HG03520 (cell line): ENCODE measurements around the gene POGZ.

ENCODE experiments used
- ATAC-seq: cut with Tn5 transposase; IDR thresholded peaks from one replicate; pipeline ENCODE4 v1.9.1; 2021; ENCODE audit warnings: mild to moderate bottlenecking, moderate library complexity; ENCODE audit not compliant: unreplicated experiment

POGZ gene, protein sequence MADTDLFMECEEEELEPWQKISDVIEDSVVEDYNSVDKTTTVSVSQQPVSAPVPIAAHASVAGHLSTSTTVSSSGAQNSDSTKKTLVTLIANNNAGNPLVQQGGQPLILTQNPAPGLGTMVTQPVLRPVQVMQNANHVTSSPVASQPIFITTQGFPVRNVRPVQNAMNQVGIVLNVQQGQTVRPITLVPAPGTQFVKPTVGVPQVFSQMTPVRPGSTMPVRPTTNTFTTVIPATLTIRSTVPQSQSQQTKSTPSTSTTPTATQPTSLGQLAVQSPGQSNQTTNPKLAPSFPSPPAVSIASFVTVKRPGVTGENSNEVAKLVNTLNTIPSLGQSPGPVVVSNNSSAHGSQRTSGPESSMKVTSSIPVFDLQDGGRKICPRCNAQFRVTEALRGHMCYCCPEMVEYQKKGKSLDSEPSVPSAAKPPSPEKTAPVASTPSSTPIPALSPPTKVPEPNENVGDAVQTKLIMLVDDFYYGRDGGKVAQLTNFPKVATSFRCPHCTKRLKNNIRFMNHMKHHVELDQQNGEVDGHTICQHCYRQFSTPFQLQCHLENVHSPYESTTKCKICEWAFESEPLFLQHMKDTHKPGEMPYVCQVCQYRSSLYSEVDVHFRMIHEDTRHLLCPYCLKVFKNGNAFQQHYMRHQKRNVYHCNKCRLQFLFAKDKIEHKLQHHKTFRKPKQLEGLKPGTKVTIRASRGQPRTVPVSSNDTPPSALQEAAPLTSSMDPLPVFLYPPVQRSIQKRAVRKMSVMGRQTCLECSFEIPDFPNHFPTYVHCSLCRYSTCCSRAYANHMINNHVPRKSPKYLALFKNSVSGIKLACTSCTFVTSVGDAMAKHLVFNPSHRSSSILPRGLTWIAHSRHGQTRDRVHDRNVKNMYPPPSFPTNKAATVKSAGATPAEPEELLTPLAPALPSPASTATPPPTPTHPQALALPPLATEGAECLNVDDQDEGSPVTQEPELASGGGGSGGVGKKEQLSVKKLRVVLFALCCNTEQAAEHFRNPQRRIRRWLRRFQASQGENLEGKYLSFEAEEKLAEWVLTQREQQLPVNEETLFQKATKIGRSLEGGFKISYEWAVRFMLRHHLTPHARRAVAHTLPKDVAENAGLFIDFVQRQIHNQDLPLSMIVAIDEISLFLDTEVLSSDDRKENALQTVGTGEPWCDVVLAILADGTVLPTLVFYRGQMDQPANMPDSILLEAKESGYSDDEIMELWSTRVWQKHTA (N-terminal part only)

DNA sequence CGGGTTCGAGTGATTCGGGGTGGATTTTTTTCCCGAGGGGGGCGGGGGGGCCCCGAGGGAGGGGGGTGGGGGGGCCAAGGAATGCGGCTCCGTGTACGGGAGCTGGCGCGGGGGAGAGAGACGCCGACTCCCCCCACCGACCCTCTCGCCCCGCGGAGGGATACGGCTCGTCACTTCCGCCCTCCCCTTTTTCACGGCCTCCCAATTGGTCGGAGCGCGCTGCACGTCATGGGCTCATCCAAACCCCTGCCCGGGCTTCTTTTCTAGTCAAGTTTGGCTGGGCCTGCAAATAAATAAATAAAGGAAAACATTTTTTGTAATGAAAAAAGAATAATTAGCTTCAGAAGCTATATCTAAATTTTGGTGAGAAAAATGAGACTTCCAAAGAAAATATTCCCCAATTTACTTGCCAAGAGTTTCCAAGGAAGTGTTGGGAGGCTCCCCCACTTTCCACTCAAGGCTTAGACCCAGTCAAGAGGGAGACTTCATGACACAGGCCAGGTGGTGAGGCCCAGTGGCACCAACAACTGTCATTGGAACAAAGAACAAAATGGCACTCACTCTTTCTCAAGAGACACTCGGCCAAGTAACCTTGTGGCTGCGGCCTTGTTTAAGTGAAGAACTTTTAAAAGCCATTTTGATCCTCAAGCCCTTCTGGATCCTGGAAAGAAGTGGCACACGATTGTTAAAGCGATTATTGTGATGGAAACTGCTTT lies at the start of gene POGZ:
TSS of gene POGZ (minus strand) at position 164 of the 716 bp plus-strand sequence. CDS start 17,290 bp downstream, outside the sequence.
- peak; percentile 70 for ATAC-seq

DNA sequence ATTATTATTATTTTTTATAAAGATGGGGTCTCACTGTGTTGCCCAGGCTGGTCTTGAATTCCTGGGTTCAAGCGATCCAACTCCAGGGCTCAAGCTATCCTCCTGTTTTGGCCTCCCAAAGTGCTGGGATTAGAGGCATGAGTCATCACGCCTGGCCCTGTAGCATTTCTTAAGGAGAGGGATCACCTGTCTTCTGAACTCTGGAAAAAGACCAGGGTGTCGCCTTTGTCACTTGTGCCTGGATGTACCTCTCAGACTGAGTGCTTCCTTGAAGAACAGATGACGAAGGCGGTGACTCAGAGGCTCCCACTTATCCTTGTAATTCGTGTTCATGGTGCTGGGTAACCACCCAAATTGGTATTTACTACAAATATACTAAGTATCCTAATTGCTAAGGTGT lies 49.5 kb upstream of the POGZ start:
- no peak for ATAC-seq

DNA sequence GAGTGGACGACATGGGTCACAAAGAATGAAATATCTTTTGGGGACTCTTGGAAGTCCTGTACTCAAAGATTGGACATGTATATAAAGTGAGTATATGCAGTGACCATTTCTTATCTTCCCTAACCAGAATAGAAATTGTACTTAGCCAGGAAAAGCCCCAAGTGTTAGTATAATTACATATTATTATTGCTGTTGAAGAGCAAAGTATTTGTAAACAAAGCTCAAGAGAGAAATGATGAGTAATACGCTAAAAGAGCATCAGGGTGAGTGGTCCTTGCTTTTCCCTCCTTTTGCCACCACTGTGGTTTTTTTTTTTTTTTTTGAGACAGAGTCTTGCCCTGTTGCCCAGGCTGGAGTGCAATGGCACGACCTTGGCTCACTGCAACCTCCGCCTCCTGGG lies 45.5 kb upstream of the POGZ start:
- ATAC-seq = no peak

DNA sequence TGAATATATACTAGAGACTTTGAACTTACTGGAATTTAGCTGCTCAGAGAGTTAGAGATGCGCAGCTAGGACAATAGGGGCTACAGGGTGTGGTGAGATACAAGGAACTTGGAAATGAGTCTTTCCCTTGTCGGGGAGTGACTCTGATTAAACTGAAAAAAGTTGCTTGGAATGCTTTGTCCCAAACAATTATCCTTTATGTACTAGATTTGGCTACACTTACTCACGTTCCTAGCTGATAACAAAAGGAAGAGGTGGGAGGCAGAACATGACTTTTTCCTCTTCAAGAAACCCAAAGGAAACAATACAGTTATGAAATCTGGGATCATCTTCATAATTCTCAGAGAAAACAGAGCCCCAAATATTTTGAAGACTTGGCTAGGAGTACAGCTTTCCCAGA lies 45.0 kb upstream of the POGZ start:
- ATAC-seq = no peak

DNA sequence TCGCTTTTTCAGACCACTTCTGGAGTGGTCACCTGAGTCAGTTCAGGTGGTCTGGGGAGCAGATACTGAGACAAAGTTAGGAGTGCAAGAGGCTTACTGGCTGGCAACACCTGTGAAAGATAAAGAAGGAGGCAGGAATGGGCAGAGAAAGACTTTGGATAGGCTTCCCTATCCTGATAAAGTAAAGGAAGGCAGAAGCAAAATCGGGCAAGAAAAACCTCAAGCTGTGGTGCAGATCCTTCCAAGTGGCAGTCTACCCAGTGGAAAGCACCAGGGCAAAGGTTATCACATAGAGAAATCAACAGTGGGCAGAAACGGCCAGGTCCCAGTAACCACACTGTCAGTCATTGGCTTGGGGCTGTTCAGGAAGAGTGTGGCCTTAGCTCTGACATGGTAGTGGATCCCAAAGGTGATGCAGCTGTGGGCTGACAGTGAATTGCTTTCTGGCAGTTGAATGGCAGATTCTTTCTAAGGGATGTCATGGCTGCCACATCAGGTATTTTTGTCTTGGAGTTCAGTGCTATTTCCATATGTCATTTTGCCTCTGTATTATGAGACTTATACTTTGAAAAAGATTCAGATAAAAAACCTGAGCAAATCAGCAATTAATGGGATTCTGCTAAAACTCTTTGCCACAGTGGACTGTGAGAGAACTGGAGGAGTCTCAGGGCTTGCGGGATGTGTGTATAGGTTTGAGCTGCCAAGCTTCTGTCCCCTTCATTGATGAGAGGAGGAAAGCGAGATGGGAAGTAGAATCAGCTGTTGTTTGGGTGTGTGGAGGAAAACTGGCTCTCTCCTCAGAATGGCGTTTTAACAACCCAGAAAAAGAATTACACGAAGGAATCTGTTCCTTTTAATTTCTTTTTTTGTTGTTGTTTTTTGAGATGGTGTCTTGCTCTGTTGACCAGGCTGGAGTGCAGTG lies 43.8 kb upstream of the POGZ start:
- no peak for ATAC-seq

DNA sequence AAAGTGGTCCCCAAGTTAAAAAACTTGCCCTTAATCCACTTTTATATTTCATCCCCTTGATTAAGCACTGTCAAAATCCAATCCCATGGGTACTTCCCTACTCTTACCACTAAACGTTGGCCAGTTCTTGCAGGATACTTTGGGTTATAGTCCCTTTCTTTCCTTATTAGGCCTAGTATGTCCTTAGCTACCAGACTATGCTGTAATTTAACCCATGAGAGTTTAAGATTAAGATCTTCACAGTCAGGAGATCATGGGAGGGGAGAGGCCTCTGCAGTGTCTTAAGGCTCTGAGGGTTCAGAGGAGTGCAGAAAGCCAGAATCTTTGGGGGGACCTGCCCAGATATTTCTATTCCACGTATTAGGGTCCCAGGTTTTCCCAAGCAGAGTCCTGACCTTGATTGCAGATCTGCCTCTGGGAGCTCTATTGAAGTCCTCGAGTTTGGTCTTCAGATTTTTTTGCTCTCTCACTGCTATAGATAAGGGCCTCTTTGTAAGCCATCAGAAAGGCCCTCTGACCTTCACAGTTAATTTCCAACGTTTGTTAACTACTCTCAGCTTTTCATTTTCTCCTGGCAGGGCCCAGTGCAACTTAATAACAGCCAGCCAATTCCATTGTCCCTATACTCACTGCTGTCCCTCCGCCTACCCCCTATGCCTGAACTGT lies 42.9 kb upstream of the POGZ start:
- no peak for ATAC-seq

DNA sequence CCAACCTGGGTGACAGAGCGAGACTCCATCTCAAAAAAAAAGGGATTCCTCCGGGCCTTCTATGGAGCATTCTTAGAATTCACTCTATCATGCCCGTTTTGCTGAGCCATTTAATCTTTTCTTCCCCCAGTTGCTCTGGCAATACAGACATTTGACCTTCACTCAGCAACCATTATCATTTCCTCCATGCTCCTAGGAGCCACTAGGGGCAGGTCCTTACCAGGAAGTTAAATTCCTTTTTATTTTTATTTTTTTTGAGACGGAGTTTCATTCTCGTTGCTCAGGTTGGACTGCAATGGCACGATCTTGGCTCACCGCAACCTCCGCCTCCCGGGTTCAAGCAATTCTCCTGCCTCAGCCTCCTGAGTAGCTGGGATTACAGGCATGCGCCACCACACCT lies 42.2 kb upstream of the POGZ start:
- ATAC-seq = no peak

DNA sequence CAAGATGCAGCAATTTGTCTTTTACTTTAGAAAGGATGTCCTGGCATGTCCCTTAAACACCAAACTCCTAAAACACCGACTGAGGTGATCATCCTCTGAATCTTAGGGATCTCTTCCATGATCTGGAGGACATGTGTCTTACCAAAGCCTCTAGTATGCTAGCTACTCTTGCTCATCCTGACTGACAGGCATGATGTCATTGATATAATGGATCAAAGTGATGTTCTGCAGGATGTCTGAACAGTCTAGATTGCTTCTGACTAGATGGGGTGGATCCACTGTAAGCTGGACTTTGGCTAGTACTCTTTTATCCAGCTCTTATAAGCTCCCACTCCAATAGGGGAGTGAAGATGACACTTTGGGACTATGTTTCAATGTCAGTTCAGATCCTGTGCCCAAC lies 40.6 kb upstream of the POGZ start:
- no peak for ATAC-seq

DNA sequence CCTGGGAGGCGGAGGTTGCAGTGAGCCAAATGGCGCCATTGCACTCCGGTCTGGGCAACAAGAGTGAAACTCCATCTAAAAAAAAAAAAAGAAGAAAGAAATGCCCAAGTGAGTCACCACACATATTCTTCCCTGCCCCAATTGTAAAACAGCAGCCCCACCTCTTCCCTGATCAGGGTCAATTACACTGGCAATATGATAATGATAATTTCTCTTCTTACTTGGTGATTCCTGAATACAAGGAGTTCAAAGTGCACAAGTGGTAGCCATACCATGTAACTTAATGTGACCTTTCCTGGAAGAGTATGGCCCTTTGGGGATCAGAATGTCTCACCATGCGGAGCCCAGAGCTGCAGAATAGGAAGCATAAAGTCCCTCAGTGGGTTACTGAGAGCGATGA lies 40.1 kb upstream of the POGZ start:
- ATAC-seq = no peak

DNA sequence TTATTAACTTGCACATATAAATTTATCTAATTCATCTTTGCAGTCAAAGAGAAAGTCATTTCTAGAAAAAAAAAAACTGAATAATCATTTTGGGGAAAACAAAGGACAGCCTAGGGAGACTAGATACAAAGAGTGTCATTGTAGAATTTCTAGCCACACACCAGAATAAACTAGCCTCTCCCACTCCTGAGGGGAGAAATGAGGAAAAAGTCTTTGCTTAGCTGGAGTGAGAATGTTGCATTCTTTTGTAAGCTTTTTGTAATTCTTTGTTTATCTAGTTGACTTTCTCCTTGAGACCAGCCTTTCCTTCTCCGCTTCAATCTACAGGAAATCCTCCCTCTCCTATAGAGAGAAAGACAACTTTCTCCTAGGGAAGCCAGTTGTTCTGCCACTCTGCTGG lies 36.0 kb upstream of the POGZ start:
- ATAC-seq = no peak

DNA sequence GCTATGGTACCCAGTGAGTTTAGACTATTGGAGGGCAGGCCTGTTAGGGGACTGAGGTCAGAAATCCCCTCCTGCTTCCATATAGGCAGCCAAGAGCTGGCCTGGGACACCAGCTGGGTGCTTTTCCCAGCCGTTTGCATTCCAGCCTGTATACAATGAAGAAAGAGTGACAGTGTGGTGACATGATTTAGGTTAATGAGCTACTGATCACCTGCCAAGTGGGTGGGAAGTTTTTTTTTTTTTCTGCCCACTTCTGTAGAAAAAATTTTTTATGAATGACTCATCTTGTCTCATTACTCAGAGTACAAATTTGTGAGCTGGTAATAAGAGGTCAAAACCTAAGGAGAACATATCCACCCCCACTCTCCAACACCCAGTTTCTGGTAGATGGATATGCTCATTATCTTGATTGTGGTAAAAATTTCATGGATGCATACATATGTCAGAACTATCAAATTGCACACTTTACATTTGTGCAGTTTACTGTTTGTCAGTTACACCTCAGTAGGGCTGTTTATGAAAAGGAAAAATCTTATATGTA lies 35.5 kb upstream of the POGZ start:
- no peak for ATAC-seq

DNA sequence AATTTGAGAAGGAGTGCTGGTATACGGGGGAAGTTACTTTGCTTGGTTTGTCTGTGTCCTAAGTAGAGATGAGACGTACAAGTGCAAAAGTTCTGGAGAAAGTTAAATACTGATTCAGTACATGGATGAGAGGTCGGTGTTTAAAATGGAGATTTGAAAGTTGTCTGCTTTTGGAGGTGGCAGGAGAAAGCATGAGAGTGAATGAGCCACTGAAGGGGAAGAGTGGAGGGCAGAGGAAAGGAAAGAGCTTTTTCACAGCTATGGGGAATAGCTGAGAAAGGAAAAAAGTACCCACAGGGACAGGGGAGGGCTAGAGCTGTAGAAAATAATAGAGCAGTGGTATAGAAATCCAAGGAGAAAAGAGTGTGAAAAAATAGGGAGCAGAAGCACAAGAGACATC lies 33.7 kb upstream of the POGZ start:
- ATAC-seq = no peak

DNA sequence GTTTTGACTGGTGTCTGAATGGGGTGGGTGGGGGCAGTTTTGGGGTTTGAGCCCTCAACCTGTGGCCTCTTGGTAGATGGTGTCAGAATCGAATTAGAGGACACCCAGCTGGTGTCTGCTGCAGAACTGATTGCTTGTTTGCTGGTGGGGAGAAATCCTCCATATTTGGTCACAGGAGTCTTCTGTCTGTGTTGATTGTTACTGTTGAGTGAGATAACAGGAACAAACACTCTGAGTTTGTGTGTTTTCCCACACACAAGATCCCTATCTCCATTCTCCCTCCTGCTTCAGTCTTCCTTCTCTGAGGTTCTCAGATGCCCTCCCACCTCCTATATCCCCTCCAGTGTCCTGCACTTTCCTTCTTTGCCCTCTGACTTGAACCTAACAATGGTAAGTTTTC lies 32.8 kb upstream of the POGZ start:
- no peak for ATAC-seq

DNA sequence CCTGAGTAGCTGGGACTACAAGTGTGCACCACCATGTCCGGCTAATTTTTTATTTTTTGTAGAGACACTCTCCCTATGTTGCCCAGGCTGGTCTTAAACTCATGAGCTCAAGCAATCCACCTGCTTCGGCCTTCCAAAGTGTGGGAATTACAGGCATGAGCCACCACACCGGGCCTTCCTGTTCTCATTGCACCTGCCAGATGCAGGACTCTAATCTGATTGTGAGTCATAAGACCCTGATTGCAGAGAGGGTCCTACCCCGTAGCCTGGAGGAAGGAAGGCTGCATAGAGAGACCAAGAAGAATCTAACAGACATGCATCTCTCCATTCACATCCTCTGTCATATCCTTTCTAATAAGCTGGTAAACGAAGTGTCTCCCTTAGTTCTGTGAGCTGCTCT lies 32.3 kb upstream of the POGZ start:
- no peak for ATAC-seq

DNA sequence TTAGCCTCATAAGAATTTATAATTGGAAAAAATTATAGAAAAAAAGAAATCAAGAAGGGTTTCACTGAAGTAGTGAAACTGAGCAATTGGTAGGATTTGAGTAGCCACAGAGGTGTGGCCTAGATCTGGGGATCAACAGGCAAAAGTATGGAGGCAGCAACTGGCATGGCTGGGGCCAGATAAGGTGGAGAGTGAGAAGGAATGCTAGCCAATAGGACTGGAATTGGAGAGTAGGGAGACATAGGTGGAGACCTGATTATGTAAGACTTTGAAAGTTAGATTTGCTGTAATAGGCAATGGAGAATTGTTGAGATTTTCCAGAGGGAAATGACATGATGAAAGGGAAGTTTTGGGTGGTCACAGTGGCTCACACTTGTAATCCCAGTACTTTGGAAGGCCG lies 27.3 kb upstream of the POGZ start:
- no peak for ATAC-seq

DNA sequence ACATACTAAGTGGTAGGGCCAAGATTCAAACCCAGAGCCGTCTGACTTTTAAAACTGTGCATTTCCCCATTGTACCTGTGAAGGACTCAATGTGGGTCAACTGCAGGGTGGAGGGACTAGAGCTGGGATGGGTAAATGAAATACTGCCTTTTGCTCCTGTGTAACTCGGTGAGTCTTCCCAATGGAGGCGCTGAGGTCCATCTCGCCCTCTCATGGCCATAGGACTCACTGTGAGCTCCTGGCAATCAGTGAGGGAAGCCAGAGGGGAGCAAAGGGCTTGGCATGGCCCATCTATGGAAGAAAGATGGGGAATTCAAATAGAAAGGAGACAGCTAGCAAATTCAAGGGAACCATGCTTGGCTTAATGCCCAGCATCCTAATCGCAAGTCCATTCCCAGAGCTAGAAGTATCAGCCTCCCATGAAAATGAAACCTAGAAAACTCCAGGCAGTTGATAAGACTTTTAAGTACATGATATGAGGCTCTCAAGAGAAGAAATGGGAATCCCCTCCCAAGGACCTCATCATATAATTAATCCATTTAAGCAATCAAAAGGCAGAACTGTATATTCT lies 26.5 kb upstream of the POGZ start:
- no peak for ATAC-seq

DNA sequence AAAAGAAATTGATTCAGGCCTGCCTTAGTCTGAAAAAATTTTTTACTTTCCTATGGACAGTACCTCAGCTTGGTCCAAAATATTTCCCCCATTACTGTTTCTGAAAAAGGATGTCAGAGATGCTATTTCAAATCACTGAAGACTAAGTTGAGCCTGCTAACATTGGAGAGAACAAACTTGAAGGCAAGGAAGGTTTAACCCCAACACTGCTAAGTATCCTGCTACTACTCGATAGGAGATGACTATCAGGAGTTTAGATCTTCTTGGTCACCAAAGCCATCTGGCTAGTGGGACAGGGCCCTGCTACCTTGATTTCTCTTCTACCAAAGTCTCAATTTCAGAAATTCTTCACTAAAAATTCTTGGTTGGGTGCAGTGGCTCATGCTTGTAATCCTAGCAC lies 22.7 kb upstream of the POGZ start:
- no peak for ATAC-seq

DNA sequence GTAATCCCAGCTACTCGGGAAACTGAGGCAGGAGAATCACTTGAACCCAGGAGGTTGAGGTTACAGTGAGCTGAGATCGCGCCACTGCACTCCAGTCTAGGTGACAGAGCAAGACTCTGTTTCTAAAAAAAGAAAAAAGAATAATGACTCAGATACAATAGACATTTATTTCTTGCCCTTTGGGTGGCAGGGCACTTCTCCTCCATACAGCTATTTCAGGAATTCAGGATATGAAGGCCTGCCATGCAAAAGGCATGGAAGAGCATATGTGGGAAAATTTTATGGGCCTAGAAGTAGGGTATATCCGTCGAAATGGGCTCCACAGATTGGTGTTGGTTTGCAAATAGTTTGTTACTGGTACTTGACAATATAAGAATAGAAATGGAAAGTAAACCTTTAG lies 20.2 kb upstream of the POGZ start:
- ATAC-seq = no peak

DNA sequence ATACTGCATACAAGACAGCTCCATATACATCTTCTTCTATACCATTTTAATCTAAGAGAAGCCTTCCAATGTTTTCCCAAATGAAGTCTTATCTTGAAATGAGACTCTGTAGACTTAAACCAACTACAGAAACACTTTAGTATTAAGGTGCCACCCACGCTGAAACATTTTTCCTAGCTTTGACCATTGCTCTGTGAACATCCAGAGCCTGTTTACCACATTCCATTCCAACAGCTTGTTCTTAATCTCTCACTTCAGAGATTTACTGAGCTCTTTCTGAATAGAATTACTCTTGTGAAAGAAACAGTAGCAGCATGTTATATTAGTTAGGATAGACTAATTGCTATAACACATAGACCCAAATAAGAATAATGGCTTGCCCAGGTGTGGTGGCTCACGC lies 19.6 kb upstream of the POGZ start:
- ATAC-seq = no peak
